ENCODE results near the gene UBE2G1. TPM values are rescaled to one million over a fixed set of nuclear protein-coding genes. Genes with fewer than 3 reads are reported as not detected.

UBE2G1 gene
- polyA plus RNA-seq, 1 donor (not counting 4 experiments of a cell fraction or from before 2014, with no cell fraction given) = 86.2 TPM

- Histone ChIP-seq H4K20me1 (ENCODE audit: control insufficient read depth, extremely low read depth, insufficient read depth, low read length) (peaks cover 6% of the 10 kb centered on the region), H3K27ac (ENCODE audit: control insufficient read depth, insufficient read depth, low read length) (peak overlapping the region; percentile 96), H3K9me3 (ENCODE audit: control insufficient read depth, low read depth, low read length) (no peaks in the 10 kb centered on the region), H3K9ac (ENCODE audit: control insufficient read depth, extremely low read depth, insufficient read depth, low read length) (peak overlapping the region; percentile 79), H3K4me2 (ENCODE audit: control insufficient read depth, extremely low read depth, insufficient read depth, low read depth, low read length) (peak overlapping the region; percentile 93), H2AFZ (ENCODE audit: control insufficient read depth, low read length) (no peak overlapping the region), H3K27me3 (ENCODE audit: control insufficient read depth, extremely low read depth, insufficient read depth, low read length) (no peaks in the 10 kb centered on the region), H3K79me2 (ENCODE audit: control insufficient read depth, insufficient read depth, low read length) (peaks cover 76% of the 10 kb centered on the region), H3K4me3 (ENCODE audit: control insufficient read depth in 2 of 3, extremely low read depth in 1 of 3, insufficient read depth in 2 of 3, low read depth in 1 of 3, low read length in 3 of 3) (peak overlapping the region in 2 of 3 experiments; percentile 40), H3K4me1 (ENCODE audit: control insufficient read depth, extremely low read depth, insufficient read depth, low read length) (peaks cover 29% of the 10 kb centered on the region), H3K9me1 (ENCODE audit: control insufficient read depth, extremely low read depth, insufficient read depth, low read length) (peaks cover 2% of the 10 kb centered on the region), H3K36me3 (ENCODE audit: control insufficient read depth in 2 of 2, extremely low read depth in 1 of 2, insufficient read depth in 2 of 2, low read length in 2 of 2) (peaks cover 0 to 7% of the 10 kb centered on the region in 2 experiments)
- dilution Hi-C loops (cut with MboI; ENCODE audit: extremely low pct_ligation_motif_present, low sequenced_read_pairs) = no loop called here
- TF ChIP-seq CTCF (optimal IDR thresholded peaks at IDR 0.05 in 1 of 3, IDR thresholded peaks at IDR 0.05 in 1 of 3, conservative IDR thresholded peaks at IDR 0.05 in 1 of 3; ENCODE audit: extremely low read depth in 1 of 3, insufficient read depth in 2 of 3, low read length in 3 of 3) (no peak), EZH2 (IDR thresholded peaks at IDR 0.05; ENCODE audit: low read length) (no peak)
- no peak for DNase-seq (ENCODE audit: low read depth, low spot score)
- FAIRE-seq = peak; percentile 85
Measured at GRCh38 chr17:4247971-4248388, 118.5 kb downstream of the UBE2G1 start.

- DNase-seq (ENCODE audit: low read depth, low spot score) = no peak
- Histone ChIP-seq H3K9me3 (ENCODE audit: control insufficient read depth, low read depth, low read length) (no peaks in the 10 kb centered on the region), H3K9me1 (ENCODE audit: control insufficient read depth, extremely low read depth, insufficient read depth, low read length) (peaks cover 2% of the 10 kb centered on the region), H3K36me3 (ENCODE audit: control insufficient read depth in 2 of 2, extremely low read depth in 1 of 2, insufficient read depth in 2 of 2, low read length in 2 of 2) (peaks cover 0 to 7% of the 10 kb centered on the region in 2 experiments), H3K4me1 (ENCODE audit: control insufficient read depth, extremely low read depth, insufficient read depth, low read length) (peaks cover 29% of the 10 kb centered on the region), H3K27ac (ENCODE audit: control insufficient read depth, insufficient read depth, low read length) (peak overlapping the region; percentile 96), H3K79me2 (ENCODE audit: control insufficient read depth, insufficient read depth, low read length) (peaks cover 74% of the 10 kb centered on the region), H3K4me3 (ENCODE audit: control insufficient read depth in 2 of 3, extremely low read depth in 1 of 3, insufficient read depth in 2 of 3, low read depth in 1 of 3, low read length in 3 of 3) (peak overlapping the region in 2 of 3 experiments; percentile 29 to 40), H3K9ac (ENCODE audit: control insufficient read depth, extremely low read depth, insufficient read depth, low read length) (peak overlapping the region; percentile 79), H2AFZ (ENCODE audit: control insufficient read depth, low read length) (no peak overlapping the region), H3K27me3 (ENCODE audit: control insufficient read depth, extremely low read depth, insufficient read depth, low read length) (no peaks in the 10 kb centered on the region), H3K4me2 (ENCODE audit: control insufficient read depth, extremely low read depth, insufficient read depth, low read depth, low read length) (peak overlapping the region; percentile 93), H4K20me1 (ENCODE audit: control insufficient read depth, extremely low read depth, insufficient read depth, low read length) (peaks cover 6% of the 10 kb centered on the region)
- peak; percentile 81 for FAIRE-seq
- no peak for TF ChIP-seq EZH2 (IDR thresholded peaks at IDR 0.05; ENCODE audit: low read length)
- no peak for TF ChIP-seq CTCF (optimal IDR thresholded peaks at IDR 0.05 in 1 of 3, IDR thresholded peaks at IDR 0.05 in 1 of 3, conservative IDR thresholded peaks at IDR 0.05 in 1 of 3; ENCODE audit: extremely low read depth in 1 of 3, insufficient read depth in 2 of 3, low read length in 3 of 3)
- dilution Hi-C loops (cut with MboI; ENCODE audit: extremely low pct_ligation_motif_present, low sequenced_read_pairs) = no loop called here
Measured at GRCh38 chr17:4247361-4247970, 119.0 kb downstream of the UBE2G1 start.
